Fibroblast of skin of left biceps (primary cell): ENCODE data around the gene CSK.

ENCODE experiments used
- DNase-seq, 2 experiments: peaks; one replicate each; pipeline ENCODE4 v3.0.0-alpha.2; 2013; ENCODE audit warnings: low read depth in 2 of 2

CSK gene

GRCh38 chr15:74826364-74826819 is 44.5 kb downstream of the CSK start, which contains the start of gene CPLX3:
Gene CPLX3 (plus strand): TSS chr15:74826627. CDS start chr15:74826704, 77 bp downstream.
- DNase-seq, result no peak

GRCh38 chr15:74826921-74827320 is 45.0 kb downstream of the CSK start:
- DNase-seq, result no peak

GRCh38 chr15:74827614-74828013 is 45.7 kb downstream of the CSK start:
- DNase-seq, result no peak

GRCh38 chr15:74828835-74829234 is 47.0 kb downstream of the CSK start:
- no peak for DNase-seq

GRCh38 chr15:74829486-74829885 is 47.6 kb downstream of the CSK start:
- no peak for DNase-seq

- DNase-seq, result no peak
Observed at GRCh38 chr15:74829991-74830390, 48.1 kb downstream of the CSK start.

- DNase-seq, result no peak
Observed at GRCh38 chr15:74830868-74831267, 49.0 kb downstream of the CSK start.

GRCh38 chr15:74831813-74832495 is 50.1 kb downstream of the CSK start:
- DNase-seq, result no peak

GRCh38 chr15:74832826-74833225 is 50.9 kb downstream of the CSK start:
- no peak for DNase-seq

GRCh38 chr15:74833376-74834107 is 51.7 kb downstream of the CSK start:
- DNase-seq, result no peak

GRCh38 chr15:74835312-74835823 is 53.5 kb downstream of the CSK start:
- DNase-seq, result no peak

- DNase-seq, result no peak
Observed at GRCh38 chr15:74836846-74837245, 55.0 kb downstream of the CSK start.

GRCh38 chr15:74837482-74838136 is 55.7 kb downstream of the CSK start:
- DNase-seq, result no peak

- DNase-seq, result no peak
Observed at GRCh38 chr15:74838137-74838516, 56.2 kb downstream of the CSK start.

- DNase-seq, result no peak
Observed at GRCh38 chr15:74838746-74839525, 57.1 kb downstream of the CSK start.

- no peak for DNase-seq
Observed at GRCh38 chr15:74839526-74840395, 57.9 kb downstream of the CSK start.

- no peak for DNase-seq
Observed at GRCh38 chr15:74840851-74841775, 59.2 kb downstream of the CSK start.

GRCh38 chr15:74841891-74842373 is 60.1 kb downstream of the CSK start:
- no peak for DNase-seq
